ENCODE measurements around the gene PLK3. TPM values are rescaled to one million over a fixed set of nuclear protein-coding genes. Genes with fewer than 3 reads are reported as not detected.

PLK3 gene
- total and polyA plus RNA-seq, 9 of the 15 experiments (the other 6 are each of a cell fraction or from before 2014, with no cell fraction given) = 0.52 to 22.7 (median 11.0) TPM

DNA sequence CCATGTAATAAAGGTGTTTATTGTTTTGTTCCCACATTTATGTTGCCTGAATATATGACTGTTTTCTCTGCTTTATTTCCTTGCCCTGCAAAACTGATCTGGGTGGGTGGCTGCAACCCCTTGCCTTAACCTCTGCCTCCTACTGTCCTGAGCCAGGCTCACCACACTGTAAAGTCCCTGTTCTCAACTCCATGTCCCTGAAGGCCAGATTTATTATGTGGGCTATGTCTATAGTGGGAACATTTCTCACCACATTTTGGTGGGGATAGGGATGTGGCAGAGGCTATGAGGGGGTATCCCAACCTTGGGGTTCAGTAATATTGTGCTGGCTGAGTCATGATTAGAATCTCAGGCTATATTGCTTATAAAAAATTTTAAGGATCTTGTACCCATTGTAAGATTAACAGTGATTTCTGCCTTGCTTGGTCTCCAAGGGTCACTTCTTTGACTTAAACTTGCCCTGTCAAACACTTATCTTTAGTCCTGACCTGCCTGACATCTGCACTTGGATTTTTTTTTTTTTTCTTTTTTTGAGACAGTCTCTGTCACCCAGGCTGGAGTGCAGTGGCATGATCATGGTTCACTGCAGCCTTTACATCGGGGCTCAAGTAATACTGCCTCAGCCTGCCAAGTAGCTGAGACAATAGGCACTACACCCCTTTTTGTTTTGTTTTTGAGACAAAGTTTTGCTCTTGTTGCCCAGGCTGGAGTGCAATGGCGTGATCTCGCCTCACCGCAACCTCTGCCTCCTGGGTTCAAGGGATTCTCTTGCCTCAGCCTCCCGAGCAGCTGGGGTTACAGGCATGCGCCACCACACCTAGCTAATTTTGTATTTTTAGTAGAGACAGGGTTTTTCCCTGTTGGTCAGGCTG, 21.2 kb upstream of the PLK3 start:
- WGBS (ENCODE audit: insufficient coverage, low coverage, missing lambda C conversion rate) = 93% methylated on average over 6 of the region's 6 CpGs
- POLR2A ChIA-PET = interaction anchor here (0.6 to 11.6 kb wide), 16 partner anchors 9 to 641 kb away, joined by 3 to 253 read pairs (median 4); partner anchors contain the start of genes BEST4 and BTBD19
- H3K4me3 ChIP-seq = peak overlapping the region; percentile 75; the same call in 1 of the 2 replicates
- TF ChIP-seq KDM5B (IDR thresholded peaks at IDR 0.05; ENCODE audit: insufficient replicate concordance, low read depth, low read length) (peak; percentile 20), NEUROD1 (IDR thresholded peaks at IDR 0.05; ENCODE audit: borderline replicate concordance, low read depth, low read length, partially characterized antibody) (no peak), SNRNP70 (optimal IDR thresholded peaks at IDR 0.05; ENCODE audit: low read depth, low read length) (peak; percentile 8), POLR2G (IDR thresholded peaks at IDR 0.05; ENCODE audit: low read depth, low read length) (0 out of 2 replicates have a peak, but pooled peaks have one; percentile 39), ZNF444 (CRISPR knock-in tag; IDR thresholded peaks at IDR 0.05) (no peak), JUND (IDR thresholded peaks at IDR 0.05; ENCODE audit: borderline replicate concordance, low read depth, low read length) (no peak), JUND (tag; IDR thresholded peaks at IDR 0.05; ENCODE audit: borderline replicate concordance, low read depth, low read length) (no peak), SAFB2 (IDR thresholded peaks at IDR 0.05; ENCODE audit: borderline replicate concordance, low read depth, low read length, severe bottlenecking) (no peak), KDM1A (IDR thresholded peaks at IDR 0.05) (peak in 1 of 2 experiments; percentile 60; a peak in 2 of 4 replicates), ZNF282 (CRISPR knock-in tag; IDR thresholded peaks at IDR 0.05) (0 out of 2 replicates have a peak, but pooled peaks have one; percentile 33), RBFOX2 (IDR thresholded peaks at IDR 0.05; ENCODE audit: low read depth, low read length) (peak; percentile 63; the same call in 1 of the 2 replicates), ZNF586 (CRISPR knock-in tag; conservative IDR thresholded peaks at IDR 0.05) (no peak), POLR2B (IDR thresholded peaks at IDR 0.05; ENCODE audit: low read depth, partially characterized antibody) (peak; percentile 30), ZSCAN29 (IDR thresholded peaks at IDR 0.05) (0 out of 2 replicates have a peak, but pooled peaks have one; percentile 11), POLR2AphosphoS5 (IDR thresholded peaks at IDR 0.05; ENCODE audit: control insufficient read depth, insufficient read depth, low read depth, low read length) (peak; percentile 17; the same call in 1 of the 2 replicates)
- TF ChIP-seq, protein P1, sequence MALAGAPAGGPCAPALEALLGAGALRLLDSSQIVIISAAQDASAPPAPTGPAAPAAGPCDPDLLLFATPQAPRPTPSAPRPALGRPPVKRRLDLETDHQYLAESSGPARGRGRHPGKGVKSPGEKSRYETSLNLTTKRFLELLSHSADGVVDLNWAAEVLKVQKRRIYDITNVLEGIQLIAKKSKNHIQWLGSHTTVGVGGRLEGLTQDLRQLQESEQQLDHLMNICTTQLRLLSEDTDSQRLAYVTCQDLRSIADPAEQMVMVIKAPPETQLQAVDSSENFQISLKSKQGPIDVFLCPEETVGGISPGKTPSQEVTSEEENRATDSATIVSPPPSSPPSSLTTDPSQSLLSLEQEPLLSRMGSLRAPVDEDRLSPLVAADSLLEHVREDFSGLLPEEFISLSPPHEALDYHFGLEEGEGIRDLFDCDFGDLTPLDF (CRISPR knock-in tag; IDR thresholded peaks at IDR 0.05) = peak; percentile 40; the same call in 1 of the 2 replicates
- TF ChIP-seq, protein P2, sequence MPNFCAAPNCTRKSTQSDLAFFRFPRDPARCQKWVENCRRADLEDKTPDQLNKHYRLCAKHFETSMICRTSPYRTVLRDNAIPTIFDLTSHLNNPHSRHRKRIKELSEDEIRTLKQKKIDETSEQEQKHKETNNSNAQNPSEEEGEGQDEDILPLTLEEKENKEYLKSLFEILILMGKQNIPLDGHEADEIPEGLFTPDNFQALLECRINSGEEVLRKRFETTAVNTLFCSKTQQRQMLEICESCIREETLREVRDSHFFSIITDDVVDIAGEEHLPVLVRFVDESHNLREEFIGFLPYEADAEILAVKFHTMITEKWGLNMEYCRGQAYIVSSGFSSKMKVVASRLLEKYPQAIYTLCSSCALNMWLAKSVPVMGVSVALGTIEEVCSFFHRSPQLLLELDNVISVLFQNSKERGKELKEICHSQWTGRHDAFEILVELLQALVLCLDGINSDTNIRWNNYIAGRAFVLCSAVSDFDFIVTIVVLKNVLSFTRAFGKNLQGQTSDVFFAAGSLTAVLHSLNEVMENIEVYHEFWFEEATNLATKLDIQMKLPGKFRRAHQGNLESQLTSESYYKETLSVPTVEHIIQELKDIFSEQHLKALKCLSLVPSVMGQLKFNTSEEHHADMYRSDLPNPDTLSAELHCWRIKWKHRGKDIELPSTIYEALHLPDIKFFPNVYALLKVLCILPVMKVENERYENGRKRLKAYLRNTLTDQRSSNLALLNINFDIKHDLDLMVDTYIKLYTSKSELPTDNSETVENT (CRISPR knock-in tag; IDR thresholded peaks at IDR 0.05) = no peak

More for the DNA sequence above, 21.2 kb upstream of the PLK3 start:
- in situ Hi-C loops (cut with MboI) (no loop called here), intact Hi-C loops (cut with micrococcal nuclease) (loop anchor here (5.0 kb wide), 1 partner anchor 38 kb away; no protein-coding TSS in a partner anchor)
- CTCF ChIA-PET (ENCODE audit: low intra/inter-chr PET ratio) = interaction anchor here (0.5 kb wide), 1 partner anchor 8 kb away, joined by 3 read pairs; no protein-coding TSS in a partner anchor
- H4K20me1 ChIP-seq (replicated peaks; ENCODE audit: control insufficient read depth, insufficient read depth, low read length) = peaks cover 31% of the 10 kb centered on the region
- ATAC-seq (no peak), FAIRE-seq (no peak), DNase-seq (ENCODE audit: extremely low read depth in 1 of 4, low spot score in 3 of 4) (no peak)
- no peak overlapping the region for H3K27ac ChIP-seq (ENCODE audit: extremely low read depth, low read depth, low read length)
- peak overlapping the region; percentile 93 for H3K4me2 ChIP-seq (ENCODE audit: insufficient read depth, low read length)
- H3K27me3 ChIP-seq (ENCODE audit: control insufficient read depth in 2 of 2, insufficient read depth in 2 of 2, low read length in 2 of 2) = no peaks in the 10 kb centered on the region
- H3K9ac ChIP-seq (ENCODE audit: insufficient read depth in 1 of 2, low read depth in 2 of 2, low read length in 2 of 2) = peak overlapping the region in 1 of 2 experiments; percentile 59; a peak in 2 of 4 replicates
- H3K79me2 ChIP-seq (ENCODE audit: control insufficient read depth, insufficient read depth, low read length) = peaks cover 52% of the 10 kb centered on the region
- no peaks in the 10 kb centered on the region for H3K9me3 ChIP-seq (replicated peaks; ENCODE audit: control insufficient read depth, insufficient read depth, low read depth, low read length)
- peaks cover 13 to 24% of the 10 kb centered on the region in 2 experiments for H3K4me1 ChIP-seq (replicated peaks in 1 of 2; ENCODE audit: control insufficient read depth in 2 of 2, insufficient read depth in 2 of 2, low read length in 2 of 2)
- no TSS peak for BruUV-seq (replicated peaks)
- H3K9me1 ChIP-seq (ENCODE audit: control insufficient read depth, insufficient read depth, low read length) = peaks cover 10% of the 10 kb centered on the region
- no peak overlapping the region for H2AFZ ChIP-seq (ENCODE audit: low read depth, low read length)
- peaks cover 60% of the 10 kb centered on the region for H3K36me3 ChIP-seq (ENCODE audit: control insufficient read depth, insufficient read depth, low read length)
